Pancreas (tissue), 10 donors: ENCODE results near the gene CD93. TPM values are rescaled to one million over a fixed set of nuclear protein-coding genes. Genes with fewer than 3 reads are reported as not detected.

Experiments
- ATAC-seq, 4 donors: fragments of 200-7000 bp; cut with Tn5 transposase; one replicate each; pipeline versions ENCODE4 v1.8.0 to v1.9.1; 2020; ENCODE audit warnings: mild to moderate bottlenecking in 4 of 4, moderate library complexity in 4 of 4
- DNase-seq, 6 donors: peaks; one replicate each; pipeline ENCODE4 v3.0.0-alpha.2; 2020
- FAIRE-seq: peaks from 2 replicates; lab custom pipeline; 2012; peaks lifted over from hg19 to GRCh38; lab: Jason Lieb, UNC
- H3K27ac ChIP-seq, 4 donors: fragments of 200-600 bp; sonication (generic); 1 replicate in 3 of 4; 2 replicates in 1 of 4; pipeline versions ENCODE4 v1.5.0 to v1.8.0; 2020
- H3K27me3 ChIP-seq, 4 donors: fragments of 200-600 bp; one replicate each; pipeline ENCODE4 v1.8.0; 2021
- H3K36me3 ChIP-seq, 3 donors: fragments of 200-600 bp; sonication (generic) in 1 of 3; one replicate each; pipeline versions ENCODE4 v1.5.0 to v1.8.0; 2020 to 2021
- H3K4me1 ChIP-seq, 3 donors: fragments of 200-600 bp; one replicate each; pipeline ENCODE4 v1.8.0; 2021
- H3K4me3 ChIP-seq, 4 donors: fragments of 200-600 bp; sonication (generic) in 2 of 4; one replicate each; pipeline versions ENCODE4 v1.5.0 to v1.8.0; 2020 to 2021
- H3K9me3 ChIP-seq, 4 donors: fragments of 200-600 bp; one replicate each; pipeline ENCODE4 v1.8.0; 2021
- CTCF ChIP-seq, 4 donors: fragments of 200-600 bp; sonication (generic) in 3 of 4; IDR thresholded peaks; one replicate each; pipeline versions ENCODE4 v1.5.0 to v1.8.0; 2021; ENCODE audit warnings: antibody characterized with exemption in 4 of 4
- WGBS, 2 donors: extraction: QIAGEN DNeasy Blood & Tissue Kit; methylation state at CpG; one replicate each; pipeline ENCODE4 v1.1.7; 2013; 5-methylcytosine and 5-hydroxymethylcytosine counted together
- intact Hi-C, 3 donors: fragments of 100-400 bp; cut with DNase I; formaldehyde crosslinking; loops; one replicate each; pipeline versions ENCODE4 v1.11.1 to v1.14.2; 2022
- polyA plus RNA-seq, 2 donors: library from polyadenylated mRNA; stranded (reverse); fragments of 200-250 nt; gene quantifications; one replicate each; pipeline ENCODE4 v1.2.3, GENCODE V29; 2013
- total RNA-seq, 6 donors: library from RNA; stranded (reverse); fragmentation: NEBNext Ultra II Directional in 4 of 6; extraction: Animal tissue kit (Norgen Biotek cat#: 25700) in 4 of 6; gene quantifications; one replicate each; pipeline versions ENCODE4 v1.2.1 to v1.2.4, GENCODE V29; 2021 to 2023
- donor health status: healthy with polysubstance abuse.
- donor health status: DM: no; HTN: no; CAD: no; lungs with moderate emphysema.
- donor health status: DM: no; HTN: no; CAD: no.
- donor health status: control.
- donor health status: control.
- donor health status: Bipolar disorder and iron deficiency.
- donor health status: DM: yes; HTN: yes; CAD: no.
- donor health status: DM: no; HTN: no; CAD: no.
- donor health status: DM: no; HTN: no; CAD: no.
- donor health status: DM: yes; HTN: yes; CAD: no.

Gene CD93
- total and polyA plus RNA-seq, 8 donors = 2.8 to 18.2 (median 6.0) TPM

DNA sequence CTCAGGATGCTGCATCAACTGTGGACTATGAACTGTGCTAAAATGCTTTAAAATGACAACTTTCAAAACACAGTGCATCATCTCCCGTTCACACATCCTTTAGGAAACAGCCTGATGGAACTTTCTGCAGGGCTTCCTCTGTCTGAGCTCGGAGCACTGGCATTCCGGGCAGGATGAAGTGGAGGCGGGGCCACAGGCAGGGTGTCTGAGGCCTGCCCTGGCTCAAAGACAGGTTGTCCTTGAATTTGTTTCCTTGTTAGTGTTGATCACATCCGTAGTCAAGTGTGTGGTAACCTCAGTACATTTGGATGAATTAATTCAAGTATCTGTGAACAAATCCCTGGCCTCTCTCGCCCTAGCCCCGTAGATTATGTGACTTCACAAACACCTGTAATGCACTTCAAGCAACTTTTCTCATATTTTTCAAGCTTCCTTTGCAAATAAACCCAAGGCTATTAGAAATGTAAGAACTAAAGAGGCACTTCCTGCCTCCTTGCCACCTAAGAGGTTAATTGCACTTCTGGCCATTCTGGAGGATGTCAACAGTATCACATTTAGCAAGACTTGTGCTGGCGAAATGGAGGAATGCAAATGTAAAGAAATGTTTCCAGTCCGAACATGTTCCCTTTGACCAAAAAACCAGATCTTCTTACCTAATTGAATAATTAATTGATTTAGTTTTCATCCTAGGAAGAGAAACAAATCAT, 3.1 kb downstream of the CD93 start:
- TF ChIP-seq CTCF (IDR thresholded peaks at IDR 0.05) = no peak
- no peaks in the 10 kb centered on the region for H3K36me3 ChIP-seq
- H3K4me3 ChIP-seq = peak overlapping the region in 1 of 4 donors; percentile 33
- ATAC-seq (peak; percentile 36 to 73 (median 63)), DNase-seq (peak in 2 of 6 donors; percentile 33 to 38), FAIRE-seq (no peak)
- no peaks in the 10 kb centered on the region for H3K27me3 ChIP-seq
- H3K9me3 ChIP-seq = no peaks in the 10 kb centered on the region
- H3K27ac ChIP-seq = peak overlapping the region in 2 of 4 donors; percentile 27 to 83
- intact Hi-C loops = no loop called here
- WGBS, 2 donors = 48 to 49% methylated on average over 9 of the region's 9 CpGs
- H3K4me1 ChIP-seq = no peaks in the 10 kb centered on the region

DNA sequence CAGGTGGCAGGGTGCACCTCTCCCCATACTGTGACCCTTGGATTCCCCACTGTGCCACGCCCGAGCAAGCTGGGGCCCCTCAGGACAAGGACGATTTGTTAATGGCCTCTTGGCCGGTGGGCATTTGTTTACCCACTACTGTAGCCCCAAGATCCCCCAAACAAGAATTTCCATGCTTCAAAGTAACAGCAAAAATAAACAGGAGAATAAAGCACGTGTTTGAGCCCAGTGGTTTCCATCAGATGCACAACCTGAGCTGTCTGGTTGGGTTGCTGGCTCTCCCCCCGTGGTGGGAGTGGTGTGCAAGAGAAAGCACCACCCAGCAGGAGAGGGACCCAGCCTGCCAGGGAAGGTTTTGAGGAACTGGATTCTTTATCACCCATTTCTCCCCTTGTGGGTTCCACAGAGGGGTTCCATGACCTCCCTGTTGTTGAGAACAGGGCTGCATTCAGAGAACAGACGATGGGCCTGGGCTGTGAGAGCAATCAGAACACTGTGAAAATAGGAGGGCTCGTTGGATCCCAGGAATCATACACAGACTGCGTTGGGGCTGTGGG, 4.8 kb downstream of the CD93 start:
- no peaks in the 10 kb centered on the region for H3K27me3 ChIP-seq
- no peak for TF ChIP-seq CTCF (IDR thresholded peaks at IDR 0.05)
- no peaks in the 10 kb centered on the region for H3K4me1 ChIP-seq
- no peaks in the 10 kb centered on the region for H3K36me3 ChIP-seq
- FAIRE-seq = no peak
- no peak overlapping the region for H3K27ac ChIP-seq
- DNase-seq = no peak
- no peaks in the 10 kb centered on the region for H3K9me3 ChIP-seq
- intact Hi-C loops = no loop called here
- peak overlapping the region in 1 of 4 donors; percentile 3 for H3K4me3 ChIP-seq
- no peak for ATAC-seq
- 45 to 58% methylated on average over 9 of the region's 9 CpGs for WGBS, 2 donors

- no peak for ATAC-seq
- intact Hi-C loops = no loop called here
- H3K36me3 ChIP-seq = no peaks in the 10 kb centered on the region
- no peak for FAIRE-seq
- no peaks in the 10 kb centered on the region for H3K27me3 ChIP-seq
- no peak for DNase-seq
- TF ChIP-seq CTCF (IDR thresholded peaks at IDR 0.05) = no peak
- H3K27ac ChIP-seq = no peak overlapping the region
- no peak overlapping the region for H3K4me3 ChIP-seq
- H3K9me3 ChIP-seq = no peaks in the 10 kb centered on the region
- WGBS, 2 donors = 72 to 83% methylated on average over 10 of the region's 10 CpGs
- H3K4me1 ChIP-seq = no peaks in the 10 kb centered on the region
Observed at GRCh38 chr20:23080521-23080920, 5.6 kb downstream of the CD93 start.

DNA sequence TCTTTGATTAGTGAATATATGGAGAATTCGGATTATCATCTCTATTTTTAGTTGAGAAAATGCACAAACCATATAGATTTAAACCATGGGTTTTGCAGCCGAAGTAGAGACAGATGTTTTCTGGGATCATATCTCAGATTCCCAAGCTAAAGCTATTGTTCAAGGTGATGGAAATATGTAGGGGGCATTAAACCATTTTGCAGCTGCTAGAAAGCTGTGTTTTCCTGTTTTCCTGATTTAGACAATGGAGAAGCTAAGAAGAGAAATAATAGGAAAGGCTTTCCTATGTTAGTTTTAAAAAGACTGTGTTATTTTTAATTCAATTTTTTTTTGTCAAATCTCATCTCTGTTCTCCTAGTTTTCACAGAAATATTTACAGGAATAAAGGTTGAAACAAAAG, 6.2 kb downstream of the CD93 start:
- FAIRE-seq (no peak), ATAC-seq (no peak), DNase-seq (no peak)
- 56 to 58% methylated on average over 2 of the region's 2 CpGs for WGBS, 2 donors
- Histone ChIP-seq H3K36me3 (no peaks in the 10 kb centered on the region), H3K4me3 (no peak overlapping the region), H3K27ac (no peak overlapping the region), H3K27me3 (no peaks in the 10 kb centered on the region), H3K4me1 (no peaks in the 10 kb centered on the region), H3K9me3 (no peaks in the 10 kb centered on the region)
- TF ChIP-seq CTCF (IDR thresholded peaks at IDR 0.05) = no peak
- intact Hi-C loops = loop anchor here in 1 of 3 donors (10.0 kb wide), 1 partner anchor 55 kb away; no protein-coding TSS in a partner anchor

GRCh38 chr20:23079016-23079351, 7.1 kb downstream of the CD93 start:
- no peak for FAIRE-seq
- no peaks in the 10 kb centered on the region for H3K4me1 ChIP-seq
- intact Hi-C loops = loop anchor here in 1 of 3 donors (10.0 kb wide), 1 partner anchor 56 kb away; no protein-coding TSS in a partner anchor
- H3K27me3 ChIP-seq = no peaks in the 10 kb centered on the region
- peak in 2 of 4 donors; percentile 41 to 75 for ATAC-seq
- H3K36me3 ChIP-seq = no peaks in the 10 kb centered on the region
- no peaks in the 10 kb centered on the region for H3K9me3 ChIP-seq
- no peak overlapping the region for H3K27ac ChIP-seq
- no peak for DNase-seq
- 33 to 34% methylated on average over 6 of the region's 6 CpGs for WGBS, 2 donors
- TF ChIP-seq CTCF (IDR thresholded peaks at IDR 0.05) = no peak
- H3K4me3 ChIP-seq = no peak overlapping the region
